IMR-90 (cell line): Measurements from ENCODE around the gene MSMP.

Experiments
- CEBPB ChIP-seq: IDR thresholded peaks from 2 replicates; pipeline ENCODE4 v1.6.1; 2012; ENCODE audit warnings: low read depth, low read length, improper control_type of control experiment
- MAFK ChIP-seq: IDR thresholded peaks from 2 replicates; pipeline ENCODE4 v1.6.1; 2012; ENCODE audit warnings: low read depth, low read length, improper control_type of control experiment
- MXI1 ChIP-seq: IDR thresholded peaks from 2 replicates; pipeline ENCODE4 v1.6.1; 2012; ENCODE audit warnings: low read depth, mild to moderate bottlenecking, low read length, moderate library complexity, borderline replicate concordance
- NFE2L2 ChIP-seq: fragments of 150-350 bp; IDR thresholded peaks from 2 replicates; pipeline ENCODE4 v1.6.1; 2016; ENCODE audit warnings: low read depth, mild to moderate bottlenecking, low read length
- POLR2A ChIP-seq: IDR thresholded peaks from 2 replicates; pipeline ENCODE4 v1.6.1; 2012; ENCODE audit warnings: mild to moderate bottlenecking, low read depth, low read length
- RAD21 ChIP-seq: IDR thresholded peaks from 2 replicates; pipeline ENCODE4 v1.6.1; 2012; ENCODE audit warnings: low read length, improper control_type of control experiment
- RCOR1 ChIP-seq: IDR thresholded peaks from 2 replicates; pipeline ENCODE4 v1.6.1; 2012; ENCODE audit warnings: mild to moderate bottlenecking, low read length, improper control_type of control experiment; ENCODE audit not compliant: insufficient replicate concordance
- RFX5 ChIP-seq: IDR thresholded peaks from 2 replicates; pipeline ENCODE4 v1.8.0; 2012; ENCODE audit warnings: low read depth, mild to moderate bottlenecking, low read length, moderate library complexity
- SMC3 ChIP-seq: fragments of 150-350 bp; IDR thresholded peaks from 2 replicates; pipeline ENCODE4 v1.6.1; 2016; ENCODE audit warnings: low read depth, mild to moderate bottlenecking, antibody characterized with exemption, low read length, moderate library complexity
- TF ChIP-seq, protein P1 (sequence below): conservative IDR thresholded peaks from 2 replicates; pipeline ENCODE4 v1.5.1; 2012; ENCODE audit warnings: mild to moderate bottlenecking, low read depth, low read length, improper control_type of control experiment
- TF ChIP-seq, protein P2 (sequence below): fragments of 150-350 bp; IDR thresholded peaks from 2 replicates; pipeline ENCODE4 v1.6.1; 2016; ENCODE audit warnings: low read depth, mild to moderate bottlenecking, low read length, moderate library complexity, borderline replicate concordance
- TF ChIP-seq, protein P3 (sequence below): fragments of 150-350 bp; IDR thresholded peaks from 2 replicates; pipeline ENCODE4 v1.6.1; 2017; ENCODE audit warnings: mild to moderate bottlenecking, antibody characterized with exemption, low read length, low read depth

DNA sequence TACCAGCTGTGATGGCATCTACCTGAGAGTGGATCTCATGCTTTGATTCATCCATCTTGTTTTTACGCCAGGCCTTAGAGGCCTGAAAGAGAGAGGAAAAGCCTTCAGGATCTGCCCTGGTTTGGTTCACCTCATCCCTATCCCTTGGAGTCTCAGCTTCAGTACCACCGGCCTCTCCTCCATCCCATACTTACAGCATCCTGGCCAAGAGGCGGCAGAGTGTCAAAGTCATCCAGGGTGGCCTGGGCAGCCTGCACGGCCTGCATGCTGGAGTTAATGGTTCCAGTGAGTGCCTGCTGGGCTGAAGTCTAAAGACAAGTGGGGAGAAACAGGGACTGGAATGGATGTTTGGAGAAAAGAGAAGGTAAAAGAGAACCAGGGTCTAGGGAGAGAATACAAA, 34.5 kb downstream of the MSMP start:
- no peak for TF ChIP-seq POLR2A
- TF ChIP-seq, protein P1, sequence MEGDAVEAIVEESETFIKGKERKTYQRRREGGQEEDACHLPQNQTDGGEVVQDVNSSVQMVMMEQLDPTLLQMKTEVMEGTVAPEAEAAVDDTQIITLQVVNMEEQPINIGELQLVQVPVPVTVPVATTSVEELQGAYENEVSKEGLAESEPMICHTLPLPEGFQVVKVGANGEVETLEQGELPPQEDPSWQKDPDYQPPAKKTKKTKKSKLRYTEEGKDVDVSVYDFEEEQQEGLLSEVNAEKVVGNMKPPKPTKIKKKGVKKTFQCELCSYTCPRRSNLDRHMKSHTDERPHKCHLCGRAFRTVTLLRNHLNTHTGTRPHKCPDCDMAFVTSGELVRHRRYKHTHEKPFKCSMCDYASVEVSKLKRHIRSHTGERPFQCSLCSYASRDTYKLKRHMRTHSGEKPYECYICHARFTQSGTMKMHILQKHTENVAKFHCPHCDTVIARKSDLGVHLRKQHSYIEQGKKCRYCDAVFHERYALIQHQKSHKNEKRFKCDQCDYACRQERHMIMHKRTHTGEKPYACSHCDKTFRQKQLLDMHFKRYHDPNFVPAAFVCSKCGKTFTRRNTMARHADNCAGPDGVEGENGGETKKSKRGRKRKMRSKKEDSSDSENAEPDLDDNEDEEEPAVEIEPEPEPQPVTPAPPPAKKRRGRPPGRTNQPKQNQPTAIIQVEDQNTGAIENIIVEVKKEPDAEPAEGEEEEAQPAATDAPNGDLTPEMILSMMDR = no peak
- no peak for TF ChIP-seq RAD21
- TF ChIP-seq MAFK = no peak
- no peak for TF ChIP-seq CEBPB
- TF ChIP-seq, protein P2, sequence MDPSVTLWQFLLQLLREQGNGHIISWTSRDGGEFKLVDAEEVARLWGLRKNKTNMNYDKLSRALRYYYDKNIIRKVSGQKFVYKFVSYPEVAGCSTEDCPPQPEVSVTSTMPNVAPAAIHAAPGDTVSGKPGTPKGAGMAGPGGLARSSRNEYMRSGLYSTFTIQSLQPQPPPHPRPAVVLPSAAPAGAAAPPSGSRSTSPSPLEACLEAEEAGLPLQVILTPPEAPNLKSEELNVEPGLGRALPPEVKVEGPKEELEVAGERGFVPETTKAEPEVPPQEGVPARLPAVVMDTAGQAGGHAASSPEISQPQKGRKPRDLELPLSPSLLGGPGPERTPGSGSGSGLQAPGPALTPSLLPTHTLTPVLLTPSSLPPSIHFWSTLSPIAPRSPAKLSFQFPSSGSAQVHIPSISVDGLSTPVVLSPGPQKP = no peak
- TF ChIP-seq MXI1 = no peak
- no peak for TF ChIP-seq RCOR1
- TF ChIP-seq, protein P3, sequence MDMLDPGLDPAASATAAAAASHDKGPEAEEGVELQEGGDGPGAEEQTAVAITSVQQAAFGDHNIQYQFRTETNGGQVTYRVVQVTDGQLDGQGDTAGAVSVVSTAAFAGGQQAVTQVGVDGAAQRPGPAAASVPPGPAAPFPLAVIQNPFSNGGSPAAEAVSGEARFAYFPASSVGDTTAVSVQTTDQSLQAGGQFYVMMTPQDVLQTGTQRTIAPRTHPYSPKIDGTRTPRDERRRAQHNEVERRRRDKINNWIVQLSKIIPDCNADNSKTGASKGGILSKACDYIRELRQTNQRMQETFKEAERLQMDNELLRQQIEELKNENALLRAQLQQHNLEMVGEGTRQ = no peak
- TF ChIP-seq NFE2L2 = no peak
- no peak for TF ChIP-seq RFX5
- no peak for TF ChIP-seq SMC3
